ENCODE results near the gene USP50. TPM values are rescaled to one million over a fixed set of nuclear protein-coding genes. Genes with fewer than 3 reads are reported as not detected.
"Not testable (repeated sequence)": the region's sequence is repeated elsewhere in the genome, so short reads cannot be mapped to it uniquely, and the experiment has no call there.

The USP50 gene
- total RNA-seq, 2 experiments from 2014 or later, result not detected

- POLR2A ChIA-PET, result interaction anchor here (1.7 kb wide), 1 partner anchor 10 kb away, joined by 6 read pairs; no protein-coding TSS in a partner anchor
- no peaks in the 10 kb centered on the region for H3K9me3 Mint-ChIP-seq (ENCODE audit: insufficient read depth)
- ATAC-seq (no peak), DNase-seq (no peak)
- H3K27me3 Mint-ChIP-seq (ENCODE audit: low read depth), result peaks cover 6% of the 10 kb centered on the region
- no peaks in the 10 kb centered on the region for H3K36me3 Mint-ChIP-seq (ENCODE audit: low read depth)
- no peak overlapping the region for H3K4me3 Mint-ChIP-seq
- H3K4me1 Mint-ChIP-seq (ENCODE audit: low read depth), result no peaks in the 10 kb centered on the region
- no peak overlapping the region for H3K27ac Mint-ChIP-seq
- CTCF ChIA-PET, result no interaction called here
Observed at GRCh38 chr15:50549326-50549725, 2.9 kb upstream of the USP50 start.

GRCh38 chr15:50544368-50544767 lies 2.1 kb downstream of the USP50 start:
- Mint-ChIP-seq H3K9me3 (ENCODE audit: insufficient read depth) (no peaks in the 10 kb centered on the region), H3K36me3 (ENCODE audit: low read depth) (no peaks in the 10 kb centered on the region), H3K27ac (no peak overlapping the region), H3K4me1 (ENCODE audit: low read depth) (no peaks in the 10 kb centered on the region), H3K4me3 (no peak overlapping the region), H3K27me3 (ENCODE audit: low read depth) (peaks cover 10% of the 10 kb centered on the region)
- CTCF ChIA-PET, result interaction anchor here (1.9 kb wide), 1 partner anchor 13 kb away, joined by 5 read pairs; no protein-coding TSS in a partner anchor
- DNase-seq (no peak), ATAC-seq (no peak)
- POLR2A ChIA-PET, result no interaction called here

- CTCF ChIA-PET, result interaction anchor here (1.9 kb wide), 1 partner anchor 12 kb away, joined by 5 read pairs; no protein-coding TSS in a partner anchor
- ATAC-seq (no peak), DNase-seq (no peak)
- Mint-ChIP-seq H3K4me3 (no peak overlapping the region), H3K36me3 (ENCODE audit: low read depth) (no peaks in the 10 kb centered on the region), H3K9me3 (ENCODE audit: insufficient read depth) (no peaks in the 10 kb centered on the region), H3K27me3 (ENCODE audit: low read depth) (peaks cover 13% of the 10 kb centered on the region), H3K27ac (no peak overlapping the region), H3K4me1 (ENCODE audit: low read depth) (no peaks in the 10 kb centered on the region)
- POLR2A ChIA-PET, result no interaction called here
Observed at GRCh38 chr15:50543556-50543955, 2.9 kb downstream of the USP50 start.

- CTCF ChIA-PET, result interaction anchor here (1.9 kb wide), 1 partner anchor 12 kb away, joined by 5 read pairs; no protein-coding TSS in a partner anchor
- no peaks in the 10 kb centered on the region for H3K36me3 Mint-ChIP-seq (ENCODE audit: low read depth)
- POLR2A ChIA-PET, result no interaction called here
- no peaks in the 10 kb centered on the region for H3K9me3 Mint-ChIP-seq (ENCODE audit: insufficient read depth)
- no peak overlapping the region for H3K27ac Mint-ChIP-seq
- H3K27me3 Mint-ChIP-seq (ENCODE audit: low read depth), result peaks cover 14% of the 10 kb centered on the region
- H3K4me3 Mint-ChIP-seq, result no peak overlapping the region
- no peaks in the 10 kb centered on the region for H3K4me1 Mint-ChIP-seq (ENCODE audit: low read depth)
- ATAC-seq (no peak), DNase-seq (no peak)
Observed at GRCh38 chr15:50542887-50543210, 3.6 kb downstream of the USP50 start.

- Mint-ChIP-seq H3K27ac (no peak overlapping the region), H3K9me3 (ENCODE audit: insufficient read depth) (no peaks in the 10 kb centered on the region), H3K4me3 (no peak overlapping the region), H3K36me3 (ENCODE audit: low read depth) (no peaks in the 10 kb centered on the region), H3K4me1 (ENCODE audit: low read depth) (no peaks in the 10 kb centered on the region), H3K27me3 (ENCODE audit: low read depth) (no peaks in the 10 kb centered on the region)
- DNase-seq (no peak), ATAC-seq (no peak)
- ChIA-PET CTCF (interaction anchor here (1.8 to 2.0 kb wide), 2 partner anchors 8 to 12 kb away, joined by 5 read pairs; no protein-coding TSS in a partner anchor), POLR2A (no interaction called here)
Observed at GRCh38 chr15:50531766-50532165, 14.7 kb downstream of the USP50 start.

- CTCF ChIA-PET, result interaction anchor here (1.1 to 2.0 kb wide), 3 partner anchors 9 to 176 kb away, joined by 3 to 5 read pairs (median 5); partner anchors contain the start of gene GABPB1
Observed at GRCh38 chr15:50531163-50531562, 15.3 kb downstream of the USP50 start.

GRCh38 chr15:50523851-50524251 lies 22.6 kb downstream of the USP50 start:
- H3K9me3 Mint-ChIP-seq (ENCODE audit: insufficient read depth), result no peaks in the 10 kb centered on the region
- no peaks in the 10 kb centered on the region for H3K4me1 Mint-ChIP-seq (ENCODE audit: low read depth)
- DNase-seq (no peak), ATAC-seq (no peak)
- CTCF ChIA-PET, result no interaction called here
- no peak overlapping the region for H3K4me3 Mint-ChIP-seq
- POLR2A ChIA-PET, result interaction anchor here (0.6 kb wide), 1 partner anchor 356 kb away, joined by 3 read pairs; no protein-coding TSS in a partner anchor
- H3K36me3 Mint-ChIP-seq (ENCODE audit: low read depth), result no peaks in the 10 kb centered on the region
- no peak overlapping the region for H3K27ac Mint-ChIP-seq
- H3K27me3 Mint-ChIP-seq (ENCODE audit: low read depth), result peaks cover 4% of the 10 kb centered on the region

More at GRCh38 chr15:50531163-50531562, 15.3 kb downstream of the USP50 start:
- DNase-seq (no peak), ATAC-seq (no peak)
- H3K4me3 Mint-ChIP-seq, result no peak overlapping the region
- H3K27ac Mint-ChIP-seq, result no peak overlapping the region
- no peaks in the 10 kb centered on the region for H3K27me3 Mint-ChIP-seq (ENCODE audit: low read depth)
- H3K9me3 Mint-ChIP-seq (ENCODE audit: insufficient read depth), result no peaks in the 10 kb centered on the region
- no peaks in the 10 kb centered on the region for H3K4me1 Mint-ChIP-seq (ENCODE audit: low read depth)
- H3K36me3 Mint-ChIP-seq (ENCODE audit: low read depth), result no peaks in the 10 kb centered on the region
- POLR2A ChIA-PET, result no interaction called here

GRCh38 chr15:50519740-50520425 lies 26.6 kb downstream of the USP50 start:
- POLR2A ChIA-PET, result no interaction called here
- Mint-ChIP-seq H3K4me1 (ENCODE audit: low read depth) (no peaks in the 10 kb centered on the region), H3K4me3 (no peak overlapping the region), H3K27ac (no peak overlapping the region), H3K27me3 (ENCODE audit: low read depth) (peaks cover 4% of the 10 kb centered on the region), H3K36me3 (ENCODE audit: low read depth) (no peaks in the 10 kb centered on the region), H3K9me3 (ENCODE audit: insufficient read depth) (no peaks in the 10 kb centered on the region)
- CTCF ChIA-PET, result no interaction called here
- ATAC-seq, result no peak
- DNase-seq, result no peak

- POLR2A ChIA-PET, result no interaction called here
- Mint-ChIP-seq H3K4me3 (no peak overlapping the region), H3K27me3 (ENCODE audit: low read depth) (no peaks in the 10 kb centered on the region), H3K27ac (no peak overlapping the region), H3K36me3 (ENCODE audit: low read depth) (no peaks in the 10 kb centered on the region), H3K9me3 (ENCODE audit: insufficient read depth) (no peaks in the 10 kb centered on the region), H3K4me1 (ENCODE audit: low read depth) (no peaks in the 10 kb centered on the region)
- CTCF ChIA-PET, result no interaction called here
- DNase-seq (no peak), ATAC-seq (no peak)
Observed at GRCh38 chr15:50513001-50513400, 33.5 kb downstream of the USP50 start.

GRCh38 chr15:50506121-50506520 lies 40.3 kb downstream of the USP50 start:
- Mint-ChIP-seq H3K36me3 (ENCODE audit: low read depth) (peaks cover 11% of the 10 kb centered on the region), H3K9me3 (ENCODE audit: insufficient read depth) (no peaks in the 10 kb centered on the region), H3K27ac (no peak overlapping the region), H3K4me3 (no peak overlapping the region), H3K4me1 (ENCODE audit: low read depth) (peaks cover 10% of the 10 kb centered on the region), H3K27me3 (ENCODE audit: low read depth) (no peaks in the 10 kb centered on the region)
- DNase-seq, result no peak
- ChIA-PET POLR2A (no interaction called here), CTCF (no interaction called here)
- ATAC-seq, result no peak

- H3K9me3 Mint-ChIP-seq (ENCODE audit: insufficient read depth); H3K27me3 Mint-ChIP-seq (ENCODE audit: low read depth); H3K4me3 Mint-ChIP-seq; POLR2A ChIA-PET; ATAC-seq; DNase-seq; CTCF ChIA-PET; H3K27ac Mint-ChIP-seq: not testable (repeated sequence)
- Mint-ChIP-seq H3K36me3 (ENCODE audit: low read depth) (peaks cover 12% of the 10 kb centered on the region), H3K4me1 (ENCODE audit: low read depth) (peaks cover 10% of the 10 kb centered on the region)
Observed at GRCh38 chr15:50505656-50506055, 40.8 kb downstream of the USP50 start.

GRCh38 chr15:50503144-50503543 lies 43.3 kb downstream of the USP50 start:
- DNase-seq (no peak), ATAC-seq (no peak)
- POLR2A ChIA-PET, result no interaction called here
- no peaks in the 10 kb centered on the region for H3K9me3 Mint-ChIP-seq (ENCODE audit: insufficient read depth)
- no peak overlapping the region for H3K27ac Mint-ChIP-seq
- H3K4me3 Mint-ChIP-seq, result no peak overlapping the region
- no peaks in the 10 kb centered on the region for H3K27me3 Mint-ChIP-seq (ENCODE audit: low read depth)
- CTCF ChIA-PET, result no interaction called here
- H3K4me1 Mint-ChIP-seq (ENCODE audit: low read depth), result peaks cover 10% of the 10 kb centered on the region
- H3K36me3 Mint-ChIP-seq (ENCODE audit: low read depth), result peaks cover 28% of the 10 kb centered on the region

GRCh38 chr15:50501815-50502214 lies 44.7 kb downstream of the USP50 start:
- CTCF ChIA-PET, result no interaction called here
- Mint-ChIP-seq H3K9me3 (ENCODE audit: insufficient read depth) (no peaks in the 10 kb centered on the region), H3K4me3 (no peak overlapping the region), H3K27me3 (ENCODE audit: low read depth) (no peaks in the 10 kb centered on the region), H3K4me1 (ENCODE audit: low read depth) (peaks cover 10% of the 10 kb centered on the region), H3K27ac (no peak overlapping the region), H3K36me3 (ENCODE audit: low read depth) (peaks cover 33% of the 10 kb centered on the region)
- ATAC-seq, result no peak
- DNase-seq, result no peak
- POLR2A ChIA-PET, result no interaction called here

Measured in activated CD8-positive, alpha-beta T cell treated with anti-CD3 and anti-CD28 coated beads, Interleukin-2, amount 10 ng/mL, durations not matched to agents 7 days and 5 days (primary cell).